ENCODE measurements around the gene ALPL.

DNA sequence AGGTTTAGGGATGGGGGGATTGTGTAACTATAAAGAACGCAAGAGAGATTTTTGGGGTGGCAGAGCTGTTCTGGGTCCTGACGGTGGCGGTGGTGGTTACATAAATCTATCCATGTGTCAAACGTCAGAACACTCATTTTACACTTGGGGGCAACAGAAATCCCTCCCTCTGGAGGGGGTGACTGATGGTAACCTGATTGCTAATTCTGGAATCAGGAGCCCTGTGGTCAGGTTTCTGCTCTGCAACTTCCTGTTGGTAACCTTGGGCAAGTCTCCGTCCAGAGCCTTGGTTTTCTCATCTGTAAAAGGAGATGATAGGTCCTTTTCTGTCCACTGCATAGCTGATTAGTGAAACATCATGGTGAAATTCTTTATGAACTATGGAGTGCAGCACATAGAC lies 40.9 kb downstream of the ALPL start:
- TF ChIP-seq, protein P1, sequence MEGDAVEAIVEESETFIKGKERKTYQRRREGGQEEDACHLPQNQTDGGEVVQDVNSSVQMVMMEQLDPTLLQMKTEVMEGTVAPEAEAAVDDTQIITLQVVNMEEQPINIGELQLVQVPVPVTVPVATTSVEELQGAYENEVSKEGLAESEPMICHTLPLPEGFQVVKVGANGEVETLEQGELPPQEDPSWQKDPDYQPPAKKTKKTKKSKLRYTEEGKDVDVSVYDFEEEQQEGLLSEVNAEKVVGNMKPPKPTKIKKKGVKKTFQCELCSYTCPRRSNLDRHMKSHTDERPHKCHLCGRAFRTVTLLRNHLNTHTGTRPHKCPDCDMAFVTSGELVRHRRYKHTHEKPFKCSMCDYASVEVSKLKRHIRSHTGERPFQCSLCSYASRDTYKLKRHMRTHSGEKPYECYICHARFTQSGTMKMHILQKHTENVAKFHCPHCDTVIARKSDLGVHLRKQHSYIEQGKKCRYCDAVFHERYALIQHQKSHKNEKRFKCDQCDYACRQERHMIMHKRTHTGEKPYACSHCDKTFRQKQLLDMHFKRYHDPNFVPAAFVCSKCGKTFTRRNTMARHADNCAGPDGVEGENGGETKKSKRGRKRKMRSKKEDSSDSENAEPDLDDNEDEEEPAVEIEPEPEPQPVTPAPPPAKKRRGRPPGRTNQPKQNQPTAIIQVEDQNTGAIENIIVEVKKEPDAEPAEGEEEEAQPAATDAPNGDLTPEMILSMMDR (IDR thresholded peaks at IDR 0.05) = no peak
- no peak for TF ChIP-seq POLR2A (IDR thresholded peaks at IDR 0.05)
